Panc1 (cell line): Measurements from ENCODE around the gene SND1. TPM values are rescaled to one million over a fixed set of nuclear protein-coding genes. Genes with fewer than 3 reads are reported as not detected.

Experiments
- ATAC-seq: fragments of 200-7000 bp; cut with Tn5 transposase; 2 replicates; pipeline ENCODE4 v1.9.1; 2020; ENCODE audit warnings: mild to moderate bottlenecking, moderate library complexity
- BruUV-seq: library from RNA; stranded (reverse); fragments of 400-500 nt; replicated peaks from 2 replicates; lab custom pipeline; 2021; lab: Mats Ljungman, UMichigan
- CTCF ChIA-PET: fragments of 300-600 bp; sonication (Branson Sonifier 250); formaldehyde crosslinking; loops from one replicate; lab custom pipeline; 2022; ENCODE audit warnings: antibody characterized with exemption; lab: Charles Lee
- POLR2A ChIA-PET: fragments of 300-600 bp; sonication (Branson Sonifier 250); formaldehyde crosslinking; loops from one replicate; lab custom pipeline; 2022; ENCODE audit warnings: antibody characterized with exemption; lab: Charles Lee
- DNase-seq: peaks from one replicate; pipeline ENCODE4 v3.0.0-alpha.2; 2010; ENCODE audit warnings: low read depth, low spot score
- H3K27ac ChIP-seq: 2 replicates; pipeline ENCODE4 v1.5.1; 2011; ENCODE audit warnings: mild to moderate bottlenecking, low read length, inconsistent platforms
- H3K27me3 ChIP-seq: fragments of 200-500 bp; sonication (Bioruptor generic); 2 replicates; pipeline ENCODE4 v1.6.0; 2014; ENCODE audit warnings: low read length, inconsistent platforms; ENCODE audit not compliant: control insufficient read depth, insufficient read depth
- H3K36me3 ChIP-seq: fragments of 200-500 bp; sonication (Bioruptor generic); 2 replicates; pipeline ENCODE4 v1.5.1; 2014; ENCODE audit warnings: inconsistent platforms, mild to moderate bottlenecking, low read length, moderate library complexity; ENCODE audit not compliant: control insufficient read depth, insufficient read depth
- H3K4me1 ChIP-seq: 2 replicates; pipeline ENCODE4 v1.5.1; 2011; ENCODE audit warnings: inconsistent platforms, mild to moderate bottlenecking, low read length, moderate library complexity; ENCODE audit not compliant: control insufficient read depth, insufficient read depth
- H3K4me3 ChIP-seq, 2 experiments: 2 replicates each; pipeline ENCODE4 v1.5.1; 2011 to 2012; ENCODE audit warnings: low read depth in 2 of 2, low read length in 2 of 2, mild to moderate bottlenecking in 2 of 2, inconsistent platforms in 1 of 2, moderate library complexity in 1 of 2
- H3K9me3 ChIP-seq: fragments of 200-500 bp; sonication (Bioruptor generic); 2 replicates; pipeline ENCODE4 v1.5.1; 2014; ENCODE audit warnings: low read depth, mild to moderate bottlenecking, inconsistent platforms, low read length, moderate library complexity; ENCODE audit not compliant: control insufficient read depth, insufficient read depth
- POLR2AphosphoS5 ChIP-seq: IDR thresholded peaks from 2 replicates; pipeline ENCODE4 v1.6.1; 2012; ENCODE audit warnings: mild to moderate bottlenecking, low read depth, low read length, moderate library complexity
- SIN3A ChIP-seq: IDR thresholded peaks from 2 replicates; pipeline ENCODE4 v1.6.1; 2012; ENCODE audit warnings: low read depth, mild to moderate bottlenecking, low read length, moderate library complexity, borderline replicate concordance; ENCODE audit not compliant: insufficient read depth
- TCF7L2 ChIP-seq: IDR thresholded peaks from 2 replicates; pipeline ENCODE4 v1.6.1; 2011; ENCODE audit warnings: mild to moderate bottlenecking, low read depth, low read length, inconsistent platforms
- in situ Hi-C: cut with HindIII; loops from 2 replicates; pipeline ENCODE4 v1.10.0; 2016; ENCODE audit warnings: low sequenced_read_pairs, low pct_unique_long_range_greater_than_20kb
- intact Hi-C: fragments of 100-400 bp; cut with micrococcal nuclease; formaldehyde crosslinking; loops from one replicate; pipeline ENCODE4 v1.10.0; 2022; ENCODE audit not compliant: unreplicated experiment
- total RNA-seq: library from RNA; stranded (reverse); gene quantifications from one replicate; pipeline ENCODE4 v1.2.1, GENCODE V29; 2021; ENCODE audit not compliant: unreplicated experiment
- TF ChIP-seq, protein P1 (sequence below): fragments of 450-650 bp; IDR thresholded peaks from 2 replicates; pipeline ENCODE4 v1.5.1; 2017; ENCODE audit warnings: mild to moderate bottlenecking
- TF ChIP-seq, protein P2 (sequence below), 2 experiments: IDR thresholded peaks; 2 replicates each; pipeline ENCODE4 v1.6.1; 2011 to 2012; ENCODE audit warnings: low read depth in 2 of 2, control low read depth in 1 of 2, low read length in 1 of 2, mild to moderate bottlenecking in 1 of 2, moderate library complexity in 1 of 2; ENCODE audit not compliant: insufficient read depth in 1 of 2

SND1 gene
- total RNA-seq, 1 experiment from 2014 or later, result 176 TPM

- DNase-seq (no peak), ATAC-seq (no peak)
- Histone ChIP-seq H3K27me3 (no peaks in the 10 kb centered on the region), H3K4me1 (no peaks in the 10 kb centered on the region), H3K27ac (no peak overlapping the region), H3K4me3 (no peak overlapping the region), H3K9me3 (no peaks in the 10 kb centered on the region), H3K36me3 (no peaks in the 10 kb centered on the region)
- ChIA-PET POLR2A (no interaction called here), CTCF (no interaction called here)
- intact Hi-C loops (no loop called here), in situ Hi-C loops (no loop called here)
- TF ChIP-seq, protein P1, sequence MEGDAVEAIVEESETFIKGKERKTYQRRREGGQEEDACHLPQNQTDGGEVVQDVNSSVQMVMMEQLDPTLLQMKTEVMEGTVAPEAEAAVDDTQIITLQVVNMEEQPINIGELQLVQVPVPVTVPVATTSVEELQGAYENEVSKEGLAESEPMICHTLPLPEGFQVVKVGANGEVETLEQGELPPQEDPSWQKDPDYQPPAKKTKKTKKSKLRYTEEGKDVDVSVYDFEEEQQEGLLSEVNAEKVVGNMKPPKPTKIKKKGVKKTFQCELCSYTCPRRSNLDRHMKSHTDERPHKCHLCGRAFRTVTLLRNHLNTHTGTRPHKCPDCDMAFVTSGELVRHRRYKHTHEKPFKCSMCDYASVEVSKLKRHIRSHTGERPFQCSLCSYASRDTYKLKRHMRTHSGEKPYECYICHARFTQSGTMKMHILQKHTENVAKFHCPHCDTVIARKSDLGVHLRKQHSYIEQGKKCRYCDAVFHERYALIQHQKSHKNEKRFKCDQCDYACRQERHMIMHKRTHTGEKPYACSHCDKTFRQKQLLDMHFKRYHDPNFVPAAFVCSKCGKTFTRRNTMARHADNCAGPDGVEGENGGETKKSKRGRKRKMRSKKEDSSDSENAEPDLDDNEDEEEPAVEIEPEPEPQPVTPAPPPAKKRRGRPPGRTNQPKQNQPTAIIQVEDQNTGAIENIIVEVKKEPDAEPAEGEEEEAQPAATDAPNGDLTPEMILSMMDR, result no peak
- TF ChIP-seq POLR2AphosphoS5 (no peak), SIN3A (no peak), TCF7L2 (no peak)
- TF ChIP-seq, protein P2, sequence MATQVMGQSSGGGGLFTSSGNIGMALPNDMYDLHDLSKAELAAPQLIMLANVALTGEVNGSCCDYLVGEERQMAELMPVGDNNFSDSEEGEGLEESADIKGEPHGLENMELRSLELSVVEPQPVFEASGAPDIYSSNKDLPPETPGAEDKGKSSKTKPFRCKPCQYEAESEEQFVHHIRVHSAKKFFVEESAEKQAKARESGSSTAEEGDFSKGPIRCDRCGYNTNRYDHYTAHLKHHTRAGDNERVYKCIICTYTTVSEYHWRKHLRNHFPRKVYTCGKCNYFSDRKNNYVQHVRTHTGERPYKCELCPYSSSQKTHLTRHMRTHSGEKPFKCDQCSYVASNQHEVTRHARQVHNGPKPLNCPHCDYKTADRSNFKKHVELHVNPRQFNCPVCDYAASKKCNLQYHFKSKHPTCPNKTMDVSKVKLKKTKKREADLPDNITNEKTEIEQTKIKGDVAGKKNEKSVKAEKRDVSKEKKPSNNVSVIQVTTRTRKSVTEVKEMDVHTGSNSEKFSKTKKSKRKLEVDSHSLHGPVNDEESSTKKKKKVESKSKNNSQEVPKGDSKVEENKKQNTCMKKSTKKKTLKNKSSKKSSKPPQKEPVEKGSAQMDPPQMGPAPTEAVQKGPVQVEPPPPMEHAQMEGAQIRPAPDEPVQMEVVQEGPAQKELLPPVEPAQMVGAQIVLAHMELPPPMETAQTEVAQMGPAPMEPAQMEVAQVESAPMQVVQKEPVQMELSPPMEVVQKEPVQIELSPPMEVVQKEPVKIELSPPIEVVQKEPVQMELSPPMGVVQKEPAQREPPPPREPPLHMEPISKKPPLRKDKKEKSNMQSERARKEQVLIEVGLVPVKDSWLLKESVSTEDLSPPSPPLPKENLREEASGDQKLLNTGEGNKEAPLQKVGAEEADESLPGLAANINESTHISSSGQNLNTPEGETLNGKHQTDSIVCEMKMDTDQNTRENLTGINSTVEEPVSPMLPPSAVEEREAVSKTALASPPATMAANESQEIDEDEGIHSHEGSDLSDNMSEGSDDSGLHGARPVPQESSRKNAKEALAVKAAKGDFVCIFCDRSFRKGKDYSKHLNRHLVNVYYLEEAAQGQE (IDR thresholded peaks at IDR 0.05; ENCODE audit: insufficient read depth in 1 of 2, low read depth in 2 of 2, low read length in 1 of 2), result no peak
- BruUV-seq, result no TSS peak
Measured at GRCh38 chr7:127755521-127755920, 103.5 kb downstream of the SND1 start.

DNA sequence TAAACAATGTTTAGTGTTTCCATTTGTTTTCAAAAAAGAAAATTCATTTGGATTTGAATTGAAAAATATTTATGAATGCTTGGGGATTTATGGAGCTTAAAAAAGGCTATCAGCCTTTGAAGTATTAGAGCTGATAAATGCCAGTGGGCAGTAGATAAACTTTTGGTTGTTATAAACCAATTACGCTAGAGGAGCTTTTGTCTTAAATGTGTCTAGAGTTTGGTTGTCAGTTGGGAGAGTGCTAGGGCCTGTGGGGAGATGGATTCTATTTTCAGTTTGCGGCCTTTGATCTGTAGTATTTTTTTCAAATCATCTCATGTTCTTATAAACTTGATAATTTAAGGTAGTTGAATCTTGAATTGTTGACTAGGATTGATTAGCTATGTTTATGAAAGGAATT lies 104.0 kb downstream of the SND1 start:
- Histone ChIP-seq H3K27me3 (no peaks in the 10 kb centered on the region), H3K4me3 (no peak overlapping the region), H3K36me3 (no peaks in the 10 kb centered on the region), H3K4me1 (no peaks in the 10 kb centered on the region), H3K9me3 (no peaks in the 10 kb centered on the region), H3K27ac (no peak overlapping the region)
- CTCF ChIA-PET, result no interaction called here
- intact Hi-C loops, result no loop called here
- ATAC-seq (no peak), DNase-seq (no peak)
- no peak for TF ChIP-seq TCF7L2
- TF ChIP-seq, protein P1, result no peak
- POLR2A ChIA-PET, result no interaction called here
- in situ Hi-C loops, result no loop called here
- no TSS peak for BruUV-seq
